Trophoblast cell (in vitro differentiated cells and primary cell): ENCODE measurements around the gene CALM3.

Experiments
- DNase-seq, 2 donors: peaks; one replicate each; pipeline ENCODE4 v3.0.0-alpha.2; 2016
- H2AFZ ChIP-seq: 2 replicates; pipeline ENCODE4 v1.6.1; 2013; ENCODE audit warnings: low read length, moderate library complexity, mild to moderate bottlenecking; ENCODE audit not compliant: insufficient read depth, poor library complexity
- H2AK5ac ChIP-seq: 2 replicates; pipeline ENCODE4 v1.6.1; 2013; ENCODE audit warnings: mild to moderate bottlenecking, low read length
- H2BK120ac ChIP-seq: 2 replicates; pipeline ENCODE4 v1.6.1; 2013; ENCODE audit warnings: low read length, mild to moderate bottlenecking, moderate library complexity; ENCODE audit not compliant: insufficient read depth, poor library complexity
- H2BK12ac ChIP-seq: 2 replicates; pipeline ENCODE4 v1.6.1; 2013; ENCODE audit warnings: mild to moderate bottlenecking, low read length, moderate library complexity
- H2BK5ac ChIP-seq: 2 replicates; pipeline ENCODE4 v1.6.1; 2013; ENCODE audit warnings: low read length, low read depth, moderate library complexity, mild to moderate bottlenecking; ENCODE audit not compliant: poor library complexity
- H3K14ac ChIP-seq: 2 replicates; pipeline ENCODE4 v1.6.1; 2013; ENCODE audit warnings: mild to moderate bottlenecking, low read length
- H3K18ac ChIP-seq: 2 replicates; pipeline ENCODE4 v1.6.1; 2013; ENCODE audit warnings: mild to moderate bottlenecking, low read length
- H3K23ac ChIP-seq: 2 replicates; pipeline ENCODE4 v1.6.1; 2013; ENCODE audit warnings: low read length
- H3K27ac ChIP-seq: 2 replicates; pipeline ENCODE4 v1.5.1; 2013; ENCODE audit warnings: low read depth, mild to moderate bottlenecking, inconsistent platforms, low read length, moderate library complexity
- H3K27me3 ChIP-seq: 2 replicates; pipeline ENCODE4 v1.6.1; 2013; ENCODE audit warnings: inconsistent platforms, mild to moderate bottlenecking, low read length, moderate library complexity; ENCODE audit not compliant: insufficient read depth
- H3K36me3 ChIP-seq, 2 experiments: 1 replicate in 1 of 2; 2 replicates in 1 of 2; pipeline ENCODE4 v1.6.1; 2013; ENCODE audit warnings: low read length in 2 of 2, mild to moderate bottlenecking in 2 of 2, moderate library complexity in 1 of 2; ENCODE audit not compliant: insufficient read depth in 2 of 2, control insufficient read depth in 1 of 2
- H3K4ac ChIP-seq: 2 replicates; pipeline ENCODE4 v1.6.1; 2013; ENCODE audit warnings: low read depth, mild to moderate bottlenecking, low read length, moderate library complexity
- H3K4me1 ChIP-seq, 2 experiments: 1 replicate in 1 of 2; 2 replicates in 1 of 2; pipeline ENCODE4 v1.6.1; 2013; ENCODE audit warnings: low read length in 2 of 2, mild to moderate bottlenecking in 2 of 2, moderate library complexity in 1 of 2; ENCODE audit not compliant: insufficient read depth in 2 of 2, control insufficient read depth in 1 of 2
- H3K4me2 ChIP-seq: 2 replicates; pipeline ENCODE4 v1.6.1; 2013; ENCODE audit warnings: inconsistent platforms, mild to moderate bottlenecking, low read length, moderate library complexity
- H3K4me3 ChIP-seq: 2 replicates; pipeline ENCODE4 v1.5.1; 2013; ENCODE audit warnings: mild to moderate bottlenecking, low read depth, low read length, inconsistent platforms
- H3K79me1 ChIP-seq: one replicate; pipeline ENCODE4 v1.6.1; 2013; ENCODE audit warnings: low read length
- H3K79me2 ChIP-seq: 2 replicates; pipeline ENCODE4 v1.6.1; 2013; ENCODE audit warnings: low read length, mild to moderate bottlenecking; ENCODE audit not compliant: control insufficient read depth, insufficient read depth, poor library complexity
- H3K9ac ChIP-seq: 2 replicates; pipeline ENCODE4 v1.6.1; 2013; ENCODE audit warnings: mild to moderate bottlenecking, low read length
- H3K9me3 ChIP-seq: 2 replicates; pipeline ENCODE4 v1.6.1; 2013; ENCODE audit warnings: low read depth, mild to moderate bottlenecking, control low read depth, inconsistent platforms, low read length; ENCODE audit not compliant: insufficient read depth
- H4K12ac ChIP-seq: 2 replicates; pipeline ENCODE4 v1.6.1; 2013; ENCODE audit warnings: low read depth, mild to moderate bottlenecking, low read length, moderate library complexity
- H4K8ac ChIP-seq: 2 replicates; pipeline ENCODE4 v1.6.1; 2013; ENCODE audit warnings: low read depth, mild to moderate bottlenecking, low read length, moderate library complexity
- H4K91ac ChIP-seq: one replicate; pipeline ENCODE4 v1.6.1; 2013; ENCODE audit warnings: low read depth, mild to moderate bottlenecking, low read length, moderate library complexity
- WGBS: extraction: QIAGEN DNeasy Blood & Tissue Kit; methylation state at CpG from one replicate; pipeline ENCODE4 v1.1.7; 2013; ENCODE audit warnings: missing lambda C conversion rate; ENCODE audit not compliant: insufficient read length, insufficient coverage; ENCODE audit errors: extremely low coverage; 5-methylcytosine and 5-hydroxymethylcytosine counted together

CALM3 gene

GRCh38 chr19:46591254-46591653 is 9.9 kb upstream of the CALM3 start:
- no peak for DNase-seq
- no peak overlapping the region for H3K27ac ChIP-seq
- H4K12ac ChIP-seq: no peak overlapping the region
- no peak overlapping the region for H2AFZ ChIP-seq
- H3K9me3 ChIP-seq: no peaks in the 10 kb centered on the region
- H3K4me1 ChIP-seq: no peaks in the 10 kb centered on the region
- H2BK120ac ChIP-seq: no peak overlapping the region
- H3K79me2 ChIP-seq: no peaks in the 10 kb centered on the region
- H4K8ac ChIP-seq: no peak overlapping the region
- no peak overlapping the region for H3K9ac ChIP-seq
- no peaks in the 10 kb centered on the region for H3K79me1 ChIP-seq
- no peak overlapping the region for H3K14ac ChIP-seq
- H2BK12ac ChIP-seq: no peak overlapping the region
- WGBS: no CpG with 5 or more reads among the region's 4 CpGs
- no peak overlapping the region for H3K4me2 ChIP-seq
- H2AK5ac ChIP-seq: no peak overlapping the region
- H3K4me3 ChIP-seq: no peak overlapping the region
- H3K18ac ChIP-seq: no peak overlapping the region
- H3K23ac ChIP-seq: no peak overlapping the region
- H4K91ac ChIP-seq: no peak overlapping the region
- H3K4ac ChIP-seq: no peak overlapping the region
- H3K36me3 ChIP-seq: no peaks in the 10 kb centered on the region
- no peaks in the 10 kb centered on the region for H3K27me3 ChIP-seq
- H2BK5ac ChIP-seq: no peak overlapping the region

- H3K4me2 ChIP-seq: no peak overlapping the region
- no peaks in the 10 kb centered on the region for H3K79me1 ChIP-seq
- no peaks in the 10 kb centered on the region for H3K27me3 ChIP-seq
- H3K4me1 ChIP-seq: no peaks in the 10 kb centered on the region
- no peak overlapping the region for H3K14ac ChIP-seq
- no peak overlapping the region for H3K4me3 ChIP-seq
- no peak overlapping the region for H2BK12ac ChIP-seq
- no peak overlapping the region for H3K23ac ChIP-seq
- no peak overlapping the region for H4K91ac ChIP-seq
- no peak overlapping the region for H4K12ac ChIP-seq
- H2AFZ ChIP-seq: no peak overlapping the region
- no peak overlapping the region for H3K4ac ChIP-seq
- H4K8ac ChIP-seq: no peak overlapping the region
- no peak overlapping the region for H3K9ac ChIP-seq
- H3K36me3 ChIP-seq: no peaks in the 10 kb centered on the region
- no peak overlapping the region for H3K18ac ChIP-seq
- H3K27ac ChIP-seq: no peak overlapping the region
- H2BK5ac ChIP-seq: no peak overlapping the region
- DNase-seq: no peak
- no peak overlapping the region for H2BK120ac ChIP-seq
- H3K79me2 ChIP-seq: no peaks in the 10 kb centered on the region
- H2AK5ac ChIP-seq: no peak overlapping the region
- no CpG with 5 or more reads among the region's 3 CpGs for WGBS
- H3K9me3 ChIP-seq: no peaks in the 10 kb centered on the region
Observed at GRCh38 chr19:46591870-46592269, 9.3 kb upstream of the CALM3 start.

- no peak overlapping the region for H2BK5ac ChIP-seq
- H3K27me3 ChIP-seq: no peaks in the 10 kb centered on the region
- no peak overlapping the region for H3K4me3 ChIP-seq
- no peak overlapping the region for H4K8ac ChIP-seq
- H3K4ac ChIP-seq: no peak overlapping the region
- no peak overlapping the region for H4K12ac ChIP-seq
- no peaks in the 10 kb centered on the region for H3K36me3 ChIP-seq
- H3K79me1 ChIP-seq: peaks cover 8% of the 10 kb centered on the region
- H3K18ac ChIP-seq: no peak overlapping the region
- H4K91ac ChIP-seq: no peak overlapping the region
- no peak for DNase-seq
- no peak overlapping the region for H3K9ac ChIP-seq
- no peak overlapping the region for H2AFZ ChIP-seq
- no peak overlapping the region for H3K23ac ChIP-seq
- H3K14ac ChIP-seq: no peak overlapping the region
- H3K4me1 ChIP-seq: peaks cover 0 to 3% of the 10 kb centered on the region in 2 experiments
- no peak overlapping the region for H2BK120ac ChIP-seq
- no CpG with 5 or more reads among the region's 6 CpGs for WGBS
- no peak overlapping the region for H2BK12ac ChIP-seq
- no peak overlapping the region for H2AK5ac ChIP-seq
- H3K9me3 ChIP-seq: peaks cover 2% of the 10 kb centered on the region
- peaks cover 4% of the 10 kb centered on the region for H3K79me2 ChIP-seq
- no peak overlapping the region for H3K4me2 ChIP-seq
- no peak overlapping the region for H3K27ac ChIP-seq
Observed at GRCh38 chr19:46596008-46596407, 5.1 kb upstream of the CALM3 start.

GRCh38 chr19:46598372-46598917 is 2.7 kb upstream of the CALM3 start:
- Histone ChIP-seq H3K4me3 (no peak overlapping the region), H2BK5ac (no peak overlapping the region), H4K91ac (no peak overlapping the region), H2BK12ac (no peak overlapping the region), H3K79me1 (peaks cover 14% of the 10 kb centered on the region), H3K4ac (no peak overlapping the region), H4K12ac (no peak overlapping the region), H3K18ac (no peak overlapping the region), H2AK5ac (no peak overlapping the region), H4K8ac (no peak overlapping the region), H3K23ac (no peak overlapping the region), H3K4me2 (no peak overlapping the region), H3K36me3 (peaks cover 0 to 7% of the 10 kb centered on the region in 2 experiments), H3K4me1 (peaks cover 11 to 13% of the 10 kb centered on the region in 2 experiments), H2AFZ (no peak overlapping the region), H3K79me2 (peaks cover 26% of the 10 kb centered on the region), H3K27me3 (no peaks in the 10 kb centered on the region), H3K14ac (no peak overlapping the region), H3K9ac (no peak overlapping the region), H2BK120ac (no peak overlapping the region), H3K27ac (no peak overlapping the region), H3K9me3 (peaks cover 2% of the 10 kb centered on the region)
- DNase-seq: no peak
- no CpG with 5 or more reads among the region's 4 CpGs for WGBS
